K562 (cell line): ENCODE data around the gene CTCF. TPM values are rescaled to one million over a fixed set of nuclear protein-coding genes. Genes with fewer than 3 reads are reported as not detected.

Experiments
- ATAC-seq: fragments of 200-7000 bp; cut with Tn5 transposase; 3 replicates; pipeline ENCODE4 v1.9.1; 2020; ENCODE audit warnings: moderate library complexity
- BruUV-seq: library from RNA; stranded (reverse); fragments of 400-500 nt; replicated peaks from 2 replicates; lab custom pipeline; 2021; lab: Mats Ljungman, UMichigan
- CTCF ChIA-PET: fragments of 300-600 bp; formaldehyde crosslinking; extraction: SDS; loops from one replicate; lab custom pipeline; 2021; ENCODE audit warnings: low intra/inter-chr PET ratio; lab: Yijun Ruan, JAX
- POLR2A ChIA-PET: fragments of 300-600, 350-650 bp; sonication (Branson Sonifier 250); formaldehyde crosslinking; extraction: SDS; loops from one replicate; lab custom pipeline; 2021; ENCODE audit warnings: antibody characterized with exemption, inconsistent platforms; lab: Yijun Ruan, JAX
- DNase-seq, 4 experiments: peaks; one replicate each; pipeline versions ENCODE4 v3.0.0 to v3.0.0-alpha.2; 2011 to 2018; ENCODE audit warnings: low spot score in 3 of 4, mixed read lengths in 3 of 4; ENCODE audit errors: extremely low read depth in 1 of 4
- FAIRE-seq: peaks from 2 replicates; lab custom pipeline; 2011; peaks lifted over from hg19 to GRCh38; lab: Jason Lieb, UNC
- H2AFZ ChIP-seq: 2 replicates; pipeline ENCODE4 v1.6.0; 2011; ENCODE audit warnings: low read depth, low read length, control low read depth, inconsistent platforms
- H3K27ac ChIP-seq: fragments of 200-600 bp; 3 replicates; pipeline ENCODE4 v1.8.0; 2011; ENCODE audit warnings: low read depth, mild to moderate bottlenecking, control low read depth, inconsistent platforms, low read length, moderate library complexity, mixed read lengths; ENCODE audit errors: extremely low read depth
- H3K27me3 ChIP-seq, 2 experiments: fragments of 300-600 bp in 1 of 2; 2 replicates in 1 of 2; 3 replicates in 1 of 2; pipeline versions ENCODE4 v1.6.0 to v1.8.0; 2011; ENCODE audit warnings: inconsistent platforms in 2 of 2, low read length in 2 of 2, mild to moderate bottlenecking in 1 of 2, mixed read lengths in 1 of 2, moderate library complexity in 1 of 2; ENCODE audit not compliant: control insufficient read depth in 2 of 2, insufficient read depth in 2 of 2
- H3K36me3 ChIP-seq: fragments of 300-600 bp; 3 replicates; pipeline ENCODE4 v1.8.0; 2011; ENCODE audit warnings: mild to moderate bottlenecking, low read length, inconsistent platforms; ENCODE audit not compliant: control insufficient read depth, insufficient read depth
- H3K4me1 ChIP-seq, 2 experiments: fragments of 200-600 bp in 1 of 2; replicated peaks in 1 of 2; 2 replicates in 1 of 2; 3 replicates in 1 of 2; pipeline versions ENCODE4 v1.5.1 to v1.8.0; 2011; ENCODE audit warnings: inconsistent platforms in 2 of 2, low read length in 2 of 2, mild to moderate bottlenecking in 1 of 2, mixed read lengths in 1 of 2, moderate library complexity in 1 of 2; ENCODE audit not compliant: control insufficient read depth in 2 of 2, insufficient read depth in 2 of 2
- H3K4me2 ChIP-seq: 2 replicates; pipeline ENCODE4 v1.6.1; 2011; ENCODE audit warnings: low read length, control low read depth, inconsistent platforms, mixed read lengths; ENCODE audit not compliant: insufficient read depth
- H3K4me3 ChIP-seq: fragments of 200-600 bp; sonication (generic), shearing (Covaris generic); 2 replicates; pipeline ENCODE4 v1.5.1; 2016; ENCODE audit warnings: control low read depth, inconsistent platforms
- H3K79me2 ChIP-seq: fragments of 200-600 bp; 3 replicates; pipeline ENCODE4 v1.8.0; 2011; ENCODE audit warnings: low read length, inconsistent platforms; ENCODE audit not compliant: control insufficient read depth, insufficient read depth
- H3K9ac ChIP-seq, 2 experiments: 2 replicates each; pipeline versions ENCODE4 v1.6.0 to v1.6.1; 2011; ENCODE audit warnings: low read depth in 2 of 2, low read length in 2 of 2, control low read depth in 1 of 2, inconsistent platforms in 1 of 2, mild to moderate bottlenecking in 1 of 2, mixed read lengths in 1 of 2; ENCODE audit not compliant: insufficient read depth in 1 of 2
- H3K9me1 ChIP-seq: one replicate; pipeline ENCODE4 v1.6.0; 2011; ENCODE audit warnings: inconsistent platforms, mild to moderate bottlenecking, low read length, moderate library complexity; ENCODE audit not compliant: control insufficient read depth, insufficient read depth
- H3K9me3 ChIP-seq: replicated peaks from 2 replicates; pipeline ENCODE4 v1.5.1; 2011; ENCODE audit warnings: low read depth, low read length, inconsistent platforms; ENCODE audit not compliant: control insufficient read depth, insufficient read depth
- H4K20me1 ChIP-seq: replicated peaks from 2 replicates; pipeline ENCODE4 v1.6.1; 2011; ENCODE audit warnings: low read length, inconsistent platforms, mixed read lengths; ENCODE audit not compliant: control insufficient read depth, insufficient read depth
- GATAD2A ChIP-seq: fragments of 450-650 bp; IDR thresholded peaks from 2 replicates; pipeline ENCODE4 v1.6.1; 2017
- HMGN3 ChIP-seq: IDR thresholded peaks from 2 replicates; pipeline ENCODE4 v1.6.1; 2011; ENCODE audit warnings: borderline replicate concordance, low read depth, mild to moderate bottlenecking, mixed read lengths, low read length; ENCODE audit not compliant: insufficient read length; ENCODE audit errors: extremely low read depth
- MAX ChIP-seq: sonication (generic); formaldehyde crosslinking; IDR thresholded peaks from 2 replicates; pipeline ENCODE4 v1.9.0; 2022; ENCODE audit warnings: mild to moderate bottlenecking, missing genetic modification reagents
- MYBL2 ChIP-seq, 2 experiments: fragments of 450-650 bp in 1 of 2; sonication (generic) in 1 of 2; formaldehyde crosslinking in 1 of 2; IDR thresholded peaks; 2 replicates each; pipeline versions ENCODE4 v1.6.1 to v1.8.1; 2017 to 2022; ENCODE audit warnings: borderline replicate concordance in 1 of 2, inconsistent platforms in 1 of 2, low read depth in 1 of 2, mild to moderate bottlenecking in 1 of 2, missing genetic modification reagents in 1 of 2, moderate library complexity in 1 of 2
- POLR2G ChIP-seq: fragments of 200-400 bp; formaldehyde crosslinking; IDR thresholded peaks from 2 replicates; pipeline ENCODE4 v1.6.1; 2017; ENCODE audit warnings: low read depth, mild to moderate bottlenecking, antibody characterized with exemption, low read length, moderate library complexity
- PRPF4 ChIP-seq: fragments of 200-400 bp; formaldehyde crosslinking; IDR thresholded peaks from one replicate; pipeline ENCODE4 v1.6.1; 2017; ENCODE audit warnings: low read length, low read depth, mild to moderate bottlenecking; ENCODE audit not compliant: insufficient read depth, poor library complexity, severe bottlenecking
- RBFOX2 ChIP-seq: fragments of 200-400 bp; formaldehyde crosslinking; IDR thresholded peaks from 2 replicates; pipeline ENCODE4 v1.6.1; 2017; ENCODE audit warnings: low read depth, mild to moderate bottlenecking, low read length, moderate library complexity
- SMARCA5 ChIP-seq: fragments of 450-650 bp; IDR thresholded peaks from 2 replicates; pipeline ENCODE4 v1.6.1; 2016
- TEAD1 ChIP-seq, 2 experiments: fragments of 450-650 bp in 1 of 2; sonication (generic) in 1 of 2; formaldehyde crosslinking; IDR thresholded peaks; 2 replicates each; pipeline versions ENCODE4 v1.4.0 to v1.8.0; 2020 to 2022; ENCODE audit warnings: mild to moderate bottlenecking in 2 of 2, missing genetic modification reagents in 1 of 2
- UBTF ChIP-seq, 2 experiments: IDR thresholded peaks; 2 replicates each; pipeline ENCODE4 v1.6.1; 2012; ENCODE audit warnings: improper control_type of control experiment in 2 of 2, low read depth in 2 of 2, low read length in 2 of 2, borderline replicate concordance in 1 of 2
- ZFX ChIP-seq: sonication (generic); formaldehyde crosslinking; IDR thresholded peaks from 2 replicates; pipeline ENCODE4 v1.8.0; 2022; ENCODE audit warnings: mild to moderate bottlenecking, missing genetic modification reagents, moderate library complexity
- ZNF589 ChIP-seq: fragments of 200-800 bp; sonication (Bioruptor generic); IDR thresholded peaks from 2 replicates; pipeline ENCODE4 v1.6.1; 2016; ENCODE audit warnings: low read depth, missing genetic modification characterization, missing compliant biosample characterization
- WGBS: fragments of 100-300 bp; shearing (Covaris generic); methylation state at CpG from one replicate; pipeline ENCODE4 v1.1.6; 2016; ENCODE audit warnings: low coverage, mixed read lengths; ENCODE audit not compliant: insufficient coverage; ENCODE audit errors: missing lambda C conversion rate; 5-methylcytosine and 5-hydroxymethylcytosine counted together
- in situ Hi-C: fragments of 300-500 bp; cut with MboI; formaldehyde crosslinking; loops from 4 replicates; pipeline ENCODE4 v1.15.0; 2018; ENCODE audit warnings: inconsistent platforms, mixed read lengths
- intact Hi-C: fragments of 100-400 bp; cut with micrococcal nuclease; formaldehyde crosslinking; loops from 2 replicates; pipeline ENCODE4 v1.14.2; 2022
- polyA plus RNA-seq, 8 experiments: library from polyadenylated mRNA; depleted of rRNA in 4 of 8; stranded (reverse) in 5 of 8; unstranded in 3 of 8; fragments of >200 nt; fragmentation: Nextera tagmentation in 2 of 8; fragmentation: Illumina TruSeq in 1 of 8; extraction: Ambion mirVana in 2 of 8; extraction: Trizol in 1 of 8; gene quantifications; 2 replicates each; pipeline versions ENCODE4 v1.2.1 to v1.2.3, GENCODE V29; 2011 to 2014; ENCODE audit warnings: inconsistent platforms in 1 of 8, missing spikeins in 1 of 8
- total RNA-seq, 7 experiments: library from RNA; depleted of rRNA in 6 of 7; stranded (reverse); fragments of >200 nt in 6 of 7; fragmentation: Illumina TruSeq in 2 of 7; extraction: Trizol in 2 of 7; gene quantifications; 2 replicates each; pipeline versions ENCODE4 v1.2.1 to v1.2.3, GENCODE V29; 2011 to 2021; ENCODE audit warnings: low replicate concordance in 1 of 7
- TF ChIP-seq, protein P1 (sequence below): fragments of 250-450 bp; sonication (Bioruptor Pico); IDR thresholded peaks from 2 replicates; pipeline ENCODE4 v1.5.0; 2021
- TF ChIP-seq, protein P2 (sequence below): fragments of 450-650 bp; IDR thresholded peaks from 2 replicates; pipeline ENCODE4 v1.6.1; 2016

Gene CTCF
- total and polyA plus RNA-seq, 9 of the 15 experiments (the other 6 are each of a cell fraction or from before 2014, with no cell fraction given) = 7.8 to 49.2 (median 33.9) TPM

DNA sequence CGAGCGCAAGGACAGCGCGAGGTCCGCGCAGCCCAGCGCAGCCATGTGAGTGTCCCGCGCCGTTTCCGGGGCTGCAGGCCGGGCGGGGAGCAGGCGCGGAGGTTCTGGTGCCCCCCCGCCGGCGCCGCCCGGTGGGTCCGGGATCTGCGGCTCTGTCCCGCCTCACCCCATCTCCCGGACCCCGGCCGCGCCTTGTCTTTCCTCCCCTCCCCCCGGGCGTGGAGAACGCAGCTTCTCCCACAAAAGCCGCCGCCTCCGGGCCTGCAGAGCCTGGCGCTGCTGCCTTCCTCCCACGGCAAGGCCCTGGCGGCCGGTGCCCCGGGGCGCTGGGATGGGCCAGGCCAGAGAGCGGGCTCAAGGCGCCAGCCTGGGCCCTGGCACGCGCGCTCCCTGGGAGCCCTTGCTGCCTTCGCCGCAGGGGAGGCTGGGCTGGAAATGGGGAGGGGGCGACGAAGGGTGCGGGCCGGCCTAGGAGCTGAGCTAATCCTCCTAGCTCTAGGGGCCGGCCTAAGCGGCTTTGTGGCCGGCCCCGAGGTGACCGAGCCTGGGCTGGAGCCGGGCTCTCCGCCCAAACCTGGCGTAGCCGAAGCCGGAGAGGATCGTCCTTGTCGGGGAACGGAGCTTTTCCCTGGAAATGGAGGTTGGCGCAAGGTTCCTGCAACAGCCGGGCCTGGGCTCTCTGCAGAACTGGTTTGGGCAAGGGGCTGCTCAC lies 33.3 kb upstream of the CTCF start (continued):
- TF ChIP-seq POLR2G (peak; percentile 82), HMGN3 (peak; percentile 38), RBFOX2 (peak; percentile 69), TEAD1 (CRISPR knock-in tag; IDR thresholded peaks at IDR 0.05) (no peak)

- WGBS = 54% methylated on average over 16 of the region's 16 CpGs
- in situ Hi-C loops = loop anchor here (10.0 kb wide), 2 partner anchors 395 to 715 kb away; partner anchors contain the start of gene PLA2G15
- Histone ChIP-seq H3K9me3 (no peaks in the 10 kb centered on the region), H3K4me2 (peak overlapping the region; percentile 64), H3K9ac (peak overlapping the region; percentile 62 to 92), H4K20me1 (no peaks in the 10 kb centered on the region; the same call in 1 of the 2 replicates), H3K27ac (no peak overlapping the region), H3K36me3 (no peaks in the 10 kb centered on the region), H3K4me1 (peaks cover 33 to 64% of the 10 kb centered on the region in 2 experiments), H2AFZ (peak overlapping the region; percentile 80), H3K9me1 (no peaks in the 10 kb centered on the region), H3K27me3 (no peaks in the 10 kb centered on the region), H3K4me3 (peak overlapping the region; percentile 61), H3K79me2 (peaks cover 12% of the 10 kb centered on the region; the same call in 2 of the 3 replicates)
- intact Hi-C loops = loop anchor here (10.0 kb wide), 1 partner anchor 405 kb away; the partner anchor contains the start of genes CTRL and PSMB10
- FAIRE-seq = no peak
- DNase-seq = no peak
- ATAC-seq = no peak
- POLR2A ChIA-PET = interaction anchor here (0.6 to 1.6 kb wide), 2 partner anchors 8 to 32 kb away, joined by 3 to 4 read pairs; no protein-coding TSS in a partner anchor
- CTCF ChIA-PET = no interaction called here
- TSS peak; percentile 50 for BruUV-seq
- TF ChIP-seq, protein P1, sequence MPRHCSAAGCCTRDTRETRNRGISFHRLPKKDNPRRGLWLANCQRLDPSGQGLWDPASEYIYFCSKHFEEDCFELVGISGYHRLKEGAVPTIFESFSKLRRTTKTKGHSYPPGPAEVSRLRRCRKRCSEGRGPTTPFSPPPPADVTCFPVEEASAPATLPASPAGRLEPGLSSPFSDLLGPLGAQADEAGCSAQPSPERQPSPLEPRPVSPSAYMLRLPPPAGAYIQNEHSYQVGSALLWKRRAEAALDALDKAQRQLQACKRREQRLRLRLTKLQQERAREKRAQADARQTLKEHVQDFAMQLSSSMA = no peak
- TF ChIP-seq ZNF589 (CRISPR knock-in tag) = no peak
- TF ChIP-seq, protein P2, sequence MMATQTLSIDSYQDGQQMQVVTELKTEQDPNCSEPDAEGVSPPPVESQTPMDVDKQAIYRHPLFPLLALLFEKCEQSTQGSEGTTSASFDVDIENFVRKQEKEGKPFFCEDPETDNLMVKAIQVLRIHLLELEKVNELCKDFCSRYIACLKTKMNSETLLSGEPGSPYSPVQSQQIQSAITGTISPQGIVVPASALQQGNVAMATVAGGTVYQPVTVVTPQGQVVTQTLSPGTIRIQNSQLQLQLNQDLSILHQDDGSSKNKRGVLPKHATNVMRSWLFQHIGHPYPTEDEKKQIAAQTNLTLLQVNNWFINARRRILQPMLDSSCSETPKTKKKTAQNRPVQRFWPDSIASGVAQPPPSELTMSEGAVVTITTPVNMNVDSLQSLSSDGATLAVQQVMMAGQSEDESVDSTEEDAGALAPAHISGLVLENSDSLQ = no peak
- TF ChIP-seq SMARCA5 = peak; percentile 68
- peak; percentile 2 for TF ChIP-seq HMGN3
- TF ChIP-seq UBTF (IDR thresholded peaks at IDR 0.05; ENCODE audit: borderline replicate concordance in 1 of 2, low read depth in 2 of 2, low read length in 2 of 2) = 0 out of 4 replicates have a peak, but pooled peaks of 1 of the 2 experiments have one; percentile 4
- peak; percentile 49; the same call in 1 of the 2 replicates for TF ChIP-seq MAX
- no peak for TF ChIP-seq GATAD2A
- TF ChIP-seq PRPF4 = no peak
- TF ChIP-seq MYBL2 (IDR thresholded peaks at IDR 0.05; ENCODE audit: low read depth) = no peak
- TF ChIP-seq MYBL2 (CRISPR knock-in tag; IDR thresholded peaks at IDR 0.05; ENCODE audit: borderline replicate concordance) = no peak
- TF ChIP-seq ZFX (CRISPR knock-in tag) = peak; percentile 57
Observed at GRCh38 chr16:67529582-67530012, 32.7 kb upstream of the CTCF start.
